ENCODE data around the gene JAML.

DNA sequence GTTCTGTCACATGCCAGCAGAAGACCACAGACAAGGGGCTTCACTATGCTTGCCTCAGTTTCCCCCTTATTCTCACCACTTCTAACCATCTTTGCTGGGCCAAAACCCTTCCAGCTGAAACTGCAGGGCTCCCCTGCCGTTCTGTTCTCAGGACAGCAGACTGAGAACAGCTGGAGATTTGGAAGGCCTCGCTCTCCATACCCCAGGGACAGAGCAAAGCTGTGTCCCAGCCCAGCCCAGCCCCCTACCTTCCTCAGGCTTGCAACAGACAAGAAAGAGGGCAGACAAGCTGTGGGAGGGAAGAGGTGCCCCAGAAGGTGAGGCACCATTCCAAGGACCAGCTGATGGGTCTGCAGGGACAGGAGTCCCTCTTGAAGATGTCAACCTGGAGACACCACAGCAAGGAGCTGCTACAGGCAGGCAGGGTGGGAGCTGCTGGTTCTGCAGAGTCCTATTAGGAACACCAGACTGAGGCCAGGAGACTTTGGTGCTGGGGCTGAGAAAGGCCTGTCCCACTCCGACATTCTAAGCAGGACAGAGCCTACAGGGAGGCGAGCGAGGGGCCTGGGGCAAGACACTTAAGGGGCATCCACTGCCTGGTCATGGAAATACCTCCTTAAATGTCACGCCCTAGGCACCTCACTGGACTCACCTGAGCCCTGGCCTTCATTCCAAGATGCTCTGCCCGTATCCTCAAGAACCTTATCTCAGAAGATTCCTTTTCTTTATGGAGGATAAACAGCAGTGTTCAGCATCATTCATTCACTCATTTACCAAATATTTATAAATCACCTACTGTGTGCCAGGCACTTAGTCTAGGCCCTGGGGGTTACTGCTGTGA is 55.3 kb downstream of the JAML start:
- TF ChIP-seq CTCF (conservative IDR thresholded peaks at IDR 0.05; ENCODE audit: low read length) (no peak), EZH2phosphoT487 (IDR thresholded peaks at IDR 0.05; ENCODE audit: borderline replicate concordance) (no peak)
